Thyroid gland (tissue), 4 donors: ENCODE measurements around the gene APOLD1. TPM values are rescaled to one million over a fixed set of nuclear protein-coding genes. Genes with fewer than 3 reads are reported as not detected.

Experiments
- DNase-seq, 2 donors: peaks; one replicate each; pipeline ENCODE4 v3.0.0-alpha.2; 2019
- H3K27ac ChIP-seq, 3 donors: fragments of 200-600 bp; sonication (generic); 1 replicate in 2 of 3; 2 replicates in 1 of 3; pipeline ENCODE4 v1.5.1; 2016 to 2019; ENCODE audit warnings: mild to moderate bottlenecking in 1 of 3, moderate library complexity in 1 of 3
- H3K27me3 ChIP-seq: fragments of 200-600 bp; sonication (generic); one replicate; pipeline ENCODE4 v1.5.1; 2019
- H3K36me3 ChIP-seq, 2 donors: fragments of 200-600 bp; sonication (generic); one replicate each; pipeline ENCODE4 v1.5.1; 2016 to 2019
- H3K4me1 ChIP-seq, 2 donors: fragments of 200-600 bp; sonication (generic); one replicate each; pipeline ENCODE4 v1.5.1; 2017 to 2019
- H3K4me3 ChIP-seq, 3 donors: fragments of 200-600 bp; sonication (generic); replicated peaks in 1 of 3; 1 replicate in 2 of 3; 2 replicates in 1 of 3; pipeline ENCODE4 v1.5.1; 2016; ENCODE audit warnings: mild to moderate bottlenecking in 1 of 3
- H3K9me3 ChIP-seq: fragments of 200-600 bp; sonication (generic); one replicate; pipeline ENCODE4 v1.5.1; 2017
- CTCF ChIP-seq, 6 experiments: fragments of 200-600 bp in 3 of 6; fragments of 450-650 bp in 3 of 6; sonication (generic) in 3 of 6; IDR thresholded peaks; one replicate each; pipeline ENCODE4 v1.5.1; 2016 to 2019; ENCODE audit warnings: antibody characterized with exemption in 6 of 6, mild to moderate bottlenecking in 2 of 6, inconsistent platforms in 1 of 6, moderate library complexity in 1 of 6
- POLR2A ChIP-seq, 2 donors: fragments of 450-650 bp; IDR thresholded peaks; one replicate each; pipeline ENCODE4 v1.6.1; 2017; ENCODE audit warnings: antibody characterized with exemption in 2 of 2, mild to moderate bottlenecking in 2 of 2, moderate library complexity in 1 of 2
- WGBS, 2 donors: methylation state at CpG; one replicate each; pipeline ENCODE4 v1.1.5; 2017; 5-methylcytosine and 5-hydroxymethylcytosine counted together
- intact Hi-C: fragments of 100-400 bp; cut with DNase I; formaldehyde crosslinking; loops from one replicate; pipeline ENCODE4 v1.15.1; 2023
- microRNA counts, 2 donors: library from miRNA; unstranded; fragments of <30 nt; microRNA quantifications; one replicate each; lab custom pipeline; 2016 to 2017
- microRNA-seq: library from miRNA; unstranded; fragments of <30 nt; microRNA quantifications from one replicate; pipeline ENCODE4, GENCODE V29; 2016
- small RNA-seq: library from RNA; depleted of rRNA; stranded (forward); fragments of <200 nt; gene quantifications from one replicate; pipeline ENCODE3, GENCODE V24; 2016
- total RNA-seq, 4 donors: library from RNA; depleted of rRNA; stranded (reverse); fragments of >200 nt; gene quantifications; one replicate each; pipeline ENCODE4 v1.2.3, GENCODE V29; 2016

Gene APOLD1
- total RNA-seq, 4 donors from 2014 or later = 34.1 to 72.7 (median 49.5) TPM

DNA sequence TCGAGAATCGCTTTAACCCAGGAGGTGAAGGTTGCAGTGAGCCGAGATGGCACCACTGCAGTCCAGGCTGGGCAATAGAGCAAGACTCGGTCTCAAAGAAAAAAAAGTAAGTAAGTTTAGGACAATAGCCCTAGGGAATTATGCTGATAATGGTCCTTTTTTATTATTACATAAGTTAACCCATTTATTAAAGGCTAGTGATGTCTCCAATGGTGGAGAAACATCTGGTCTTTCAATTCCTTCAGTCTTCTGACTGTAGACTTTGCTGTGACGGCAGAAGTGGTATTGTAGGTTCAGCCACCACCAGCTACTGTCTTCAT is 55.1 kb downstream of the APOLD1 start:
- Histone ChIP-seq H3K9me3 (no peaks in the 10 kb centered on the region), H3K36me3 (no peaks in the 10 kb centered on the region), H3K4me3 (no peak overlapping the region), H3K27me3 (no peaks in the 10 kb centered on the region), H3K27ac (no peak overlapping the region), H3K4me1 (peaks cover 16 to 33% of the 10 kb centered on the region in 2 donors)
- intact Hi-C loops = no loop called here
- no peak for DNase-seq
- WGBS, 2 donors = 93 to 94% methylated on average over 5 of the region's 5 CpGs
- no peak for TF ChIP-seq CTCF (IDR thresholded peaks at IDR 0.05)
- TF ChIP-seq POLR2A (IDR thresholded peaks at IDR 0.05) = no peak

MicroRNAs within 50 kb of the gene (microRNA counts, 767-probe panel; counts per million panel counts)
- 0 to 2,166 counts per million in 2 donors for microRNA hsa-miR-613 (lab: Ali Mortazavi, UCI)

Small RNA genes within 50 kb of the gene (microRNA-seq; reads per million reads assigned to microRNA genes)
- not detected for gene MIR613

Small RNA genes within 50 kb of the gene (small RNA-seq; reads per million reads assigned to genes)
- gene AC007215.1 (not detected), gene MIR613 (not detected)

Other genes with a start within 250 kb of the APOLD1 start
- gene DUSP16, start 222.8 kb upstream of the APOLD1 start, total RNA-seq = 10 to 100 TPM; 24.2 to 34.5 (median 26.4) TPM
- 10 to 100 TPM; 67.8 to 84.3 (median 74.0) TPM for gene CREBL2, start 173.8 kb upstream of the APOLD1 start, total RNA-seq
- gene GPR19, start 89.5 kb upstream of the APOLD1 start, total RNA-seq = not detected
- 10 to 100 TPM; 52.3 to 77.3 (median 62.7) TPM for gene CDKN1B, start 68.3 kb upstream of the APOLD1 start, total RNA-seq
- 10 to 100 TPM; 75.5 to 94.2 (median 81.8) TPM for gene DDX47, start 27.7 kb downstream of the APOLD1 start, total RNA-seq
- 100 to 1,000 TPM; 107 to 207 (median 128) TPM for gene GPRC5A, start 105.9 kb downstream of the APOLD1 start, total RNA-seq
- gene GPRC5D, start 166.5 kb downstream of the APOLD1 start, total RNA-seq = not detected
- gene HEBP1, start 214.6 kb downstream of the APOLD1 start, total RNA-seq = 100 to 1,000 TPM in 1 of 4 donors, 10 to 100 TPM in 3; 80.4 to 125 (median 91.3) TPM